IPS-NIHi11 (cell line): Measurements from ENCODE around the gene NCOR2.

Experiments
- DNase-seq: peaks from one replicate; pipeline ENCODE4 v3.0.0; 2012; ENCODE audit warnings: mixed read lengths, low spot score

The NCOR2 gene

DNA sequence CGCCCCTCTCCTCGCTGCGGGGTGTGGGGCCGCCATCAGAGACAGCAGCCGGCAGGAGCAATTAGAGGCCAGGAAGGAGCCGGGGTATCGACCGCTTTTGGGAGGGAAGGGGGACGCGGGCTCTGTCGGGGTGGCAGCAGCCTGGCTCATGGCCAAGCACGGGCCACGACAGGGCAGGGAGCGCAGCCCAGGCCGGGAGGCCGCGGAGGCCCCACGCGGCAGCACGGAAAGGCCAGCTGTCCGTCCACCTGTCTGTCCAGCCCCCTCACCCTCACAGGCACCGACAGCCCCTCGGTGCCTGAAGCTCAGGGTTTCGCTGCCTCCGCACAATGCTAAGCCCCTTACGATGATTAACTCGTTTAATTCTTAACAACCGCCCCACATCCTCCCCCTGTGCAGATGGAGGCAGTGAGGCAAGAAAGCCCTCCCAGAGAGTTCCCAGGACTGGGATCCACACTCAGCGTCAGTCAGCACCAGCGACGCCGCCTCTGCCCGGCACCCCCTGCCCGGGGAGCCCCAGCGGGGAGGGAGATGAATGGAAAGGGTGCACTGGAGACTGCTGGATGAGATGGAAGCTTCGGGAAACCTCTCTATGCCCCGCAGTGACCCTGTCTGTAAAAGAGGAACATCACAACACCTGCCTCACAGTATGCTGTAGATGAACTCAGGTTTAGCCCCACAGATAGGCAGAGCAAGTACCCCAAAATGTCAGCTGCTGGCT is 23.7 kb downstream of the NCOR2 start:
- DNase-seq = no peak

DNA sequence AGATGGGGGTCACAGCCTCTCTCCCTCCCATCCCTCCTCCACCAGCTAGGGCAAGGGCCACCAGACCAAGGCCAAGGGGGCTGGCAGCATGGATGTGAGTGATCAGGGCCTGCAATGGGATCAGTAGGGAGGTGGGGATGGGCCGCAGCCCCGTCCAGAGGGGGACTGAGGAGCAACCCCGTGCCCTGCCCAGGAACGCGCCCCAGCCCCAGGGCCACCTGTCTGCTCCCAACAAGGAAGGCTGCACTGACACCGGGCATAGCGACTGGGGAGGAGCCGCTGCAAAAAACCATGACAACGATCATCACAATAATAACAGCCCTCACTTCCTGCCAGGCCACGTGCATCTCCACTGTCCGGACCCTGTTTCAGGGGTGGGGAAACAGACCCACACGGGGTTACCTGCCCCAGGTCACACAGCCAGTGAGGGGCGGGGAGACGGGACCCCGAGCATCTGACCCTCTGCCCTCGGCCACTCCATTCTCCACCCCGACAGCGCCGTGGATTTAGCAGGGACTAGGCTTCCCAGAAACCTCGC is 24.3 kb downstream of the NCOR2 start:
- no peak for DNase-seq

DNA sequence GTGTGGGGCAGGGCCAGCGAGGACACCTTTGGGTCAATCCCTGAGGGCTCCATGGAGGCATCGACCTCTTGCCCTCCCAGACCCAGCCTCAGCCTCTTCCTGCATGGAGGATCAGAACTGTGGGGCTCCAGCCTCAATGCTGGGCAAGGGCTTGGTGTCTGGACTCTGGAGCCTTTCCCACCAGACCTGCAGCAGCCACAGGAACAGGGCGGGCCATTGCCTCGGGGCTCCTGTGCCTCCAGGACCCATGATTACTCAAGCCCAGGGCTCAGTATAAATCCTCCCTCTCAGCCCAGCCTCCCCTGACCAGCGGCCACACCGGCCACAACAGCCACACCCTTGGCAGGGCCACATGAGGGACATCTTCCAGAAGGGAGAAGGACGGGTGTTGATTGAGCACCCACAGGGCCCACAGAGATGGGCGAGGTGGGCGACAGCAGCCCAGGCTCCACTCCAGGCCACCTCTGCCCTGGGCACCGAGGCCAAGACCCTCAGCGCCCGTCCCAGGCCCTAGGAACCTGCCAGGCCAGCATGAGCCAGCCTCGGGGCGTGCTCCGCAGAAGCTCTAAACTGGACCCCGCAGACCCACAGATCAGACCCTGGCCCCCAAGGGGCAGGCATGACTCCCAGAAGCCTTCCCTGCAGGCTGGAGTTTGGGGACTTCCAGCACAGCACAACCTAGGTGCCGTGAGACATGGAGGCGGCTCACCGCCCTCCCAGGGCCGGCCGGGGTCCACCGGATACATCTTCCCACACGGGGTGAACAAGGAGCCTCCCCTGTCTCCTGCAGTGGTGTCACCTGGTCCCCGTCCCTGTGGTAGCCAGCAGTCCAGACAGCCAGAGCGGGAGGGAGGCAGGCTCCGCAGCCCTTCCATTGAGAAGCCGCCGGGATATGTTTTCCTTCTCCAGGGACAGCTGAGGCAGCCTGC is 25.1 kb downstream of the NCOR2 start:
- no peak for DNase-seq

DNA sequence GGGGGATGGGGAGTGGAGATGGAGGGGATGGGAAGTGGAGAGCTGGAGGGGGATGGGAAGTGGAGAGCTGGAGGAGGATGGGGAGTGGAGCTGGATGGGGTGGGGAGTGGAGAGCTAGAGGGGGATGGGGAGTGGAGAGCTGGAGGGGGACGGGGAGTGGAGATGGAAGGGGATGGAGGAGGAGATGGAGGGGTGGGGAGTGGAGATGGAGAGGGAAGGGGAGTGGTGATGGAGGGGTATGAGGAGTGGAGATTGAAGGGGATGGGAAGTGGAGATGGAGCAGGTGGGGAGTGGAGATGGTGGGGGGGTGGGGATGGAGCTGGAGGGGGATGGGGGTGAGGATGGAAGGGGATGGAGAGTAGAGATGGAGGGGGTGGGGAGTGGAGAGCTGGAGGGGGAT is 26.1 kb downstream of the NCOR2 start:
- DNase-seq = no peak

DNA sequence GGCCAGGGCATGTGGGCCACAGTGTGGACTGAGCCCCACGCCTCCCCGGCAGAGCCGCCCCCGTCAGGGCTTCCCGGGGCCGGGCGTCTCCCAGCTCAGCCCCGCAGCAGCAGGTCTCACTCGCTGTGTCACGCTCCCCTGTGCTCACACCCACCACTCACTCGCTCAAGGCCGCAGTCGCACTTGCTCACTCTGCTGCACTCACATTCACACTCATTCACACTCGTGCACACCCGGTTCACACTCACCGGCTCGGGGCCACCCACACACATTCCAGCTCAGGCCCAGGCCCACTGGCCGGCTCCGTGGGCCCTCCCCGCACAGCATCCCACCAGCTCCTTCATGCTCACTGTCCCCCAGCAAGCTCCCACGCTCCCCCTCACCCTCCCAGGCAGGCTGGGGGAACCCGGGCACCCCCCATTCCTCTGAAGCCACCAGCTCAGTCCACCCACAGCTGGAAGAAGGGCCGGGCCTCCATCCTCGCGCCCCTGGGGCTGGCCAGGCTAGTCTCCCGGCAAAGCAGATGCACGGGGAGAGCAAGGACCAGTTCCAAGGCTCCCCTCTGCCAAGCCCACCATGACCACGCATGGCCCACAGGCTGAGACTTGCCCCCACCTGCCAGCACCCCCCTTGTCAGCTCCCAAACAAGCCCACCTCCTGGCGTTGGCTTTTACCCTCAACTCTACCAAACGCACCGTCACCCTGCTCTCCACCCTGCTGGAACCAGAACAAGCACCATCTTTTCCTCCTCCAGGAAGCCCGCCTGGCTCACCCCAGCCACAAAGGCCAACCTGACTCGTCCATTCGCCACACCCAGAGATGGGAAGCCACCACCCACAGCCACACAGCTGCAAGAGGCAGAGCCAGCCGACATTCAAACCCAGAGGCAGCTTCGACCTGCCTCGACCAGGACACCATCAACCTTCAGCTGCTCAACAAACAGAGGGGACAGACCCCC is 28.0 kb downstream of the NCOR2 start:
- DNase-seq = no peak

DNA sequence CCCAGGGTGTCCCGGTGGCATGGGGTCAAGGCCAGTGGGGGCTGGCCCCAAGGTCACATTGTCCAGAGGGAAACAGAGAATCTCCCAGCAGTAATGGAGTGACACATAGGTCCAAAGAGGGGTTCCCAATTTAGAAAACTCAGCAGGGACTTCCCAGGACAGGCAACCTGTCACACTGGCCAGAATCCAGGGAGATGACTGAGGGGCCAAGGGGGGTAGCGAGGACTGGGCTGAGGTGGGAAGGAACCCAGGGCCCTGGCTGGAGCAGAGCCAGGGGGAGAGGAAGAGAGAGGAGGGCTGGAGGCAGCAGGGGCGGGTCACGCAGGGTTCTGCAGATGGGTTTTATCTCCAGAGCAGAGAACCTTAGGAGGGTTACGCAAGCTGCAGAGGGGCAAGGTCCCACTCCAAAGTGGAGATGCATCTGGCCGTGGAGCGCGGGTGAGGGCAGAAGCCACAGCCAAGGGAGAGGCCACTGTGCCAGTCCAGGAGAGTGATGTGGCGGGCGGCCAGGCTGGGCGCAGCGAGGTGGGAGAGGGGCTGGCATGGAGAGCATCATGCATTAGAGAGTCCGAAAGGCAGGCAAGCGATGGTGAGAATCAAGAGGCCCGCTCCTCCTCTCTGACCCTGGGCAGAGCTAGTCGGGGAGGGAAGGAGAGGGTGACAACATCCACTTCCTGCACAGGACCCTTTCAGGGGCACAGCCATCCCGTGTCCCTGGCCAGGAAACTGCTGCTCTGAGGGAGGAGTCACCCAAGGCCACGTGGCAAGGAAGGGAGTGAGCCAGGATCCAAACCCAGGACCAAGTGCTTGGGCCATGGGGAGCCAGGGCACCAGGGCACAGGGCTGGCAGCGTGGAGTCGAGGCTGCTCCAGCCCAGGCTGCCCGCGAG is 29.0 kb downstream of the NCOR2 start:
- DNase-seq = no peak

DNA sequence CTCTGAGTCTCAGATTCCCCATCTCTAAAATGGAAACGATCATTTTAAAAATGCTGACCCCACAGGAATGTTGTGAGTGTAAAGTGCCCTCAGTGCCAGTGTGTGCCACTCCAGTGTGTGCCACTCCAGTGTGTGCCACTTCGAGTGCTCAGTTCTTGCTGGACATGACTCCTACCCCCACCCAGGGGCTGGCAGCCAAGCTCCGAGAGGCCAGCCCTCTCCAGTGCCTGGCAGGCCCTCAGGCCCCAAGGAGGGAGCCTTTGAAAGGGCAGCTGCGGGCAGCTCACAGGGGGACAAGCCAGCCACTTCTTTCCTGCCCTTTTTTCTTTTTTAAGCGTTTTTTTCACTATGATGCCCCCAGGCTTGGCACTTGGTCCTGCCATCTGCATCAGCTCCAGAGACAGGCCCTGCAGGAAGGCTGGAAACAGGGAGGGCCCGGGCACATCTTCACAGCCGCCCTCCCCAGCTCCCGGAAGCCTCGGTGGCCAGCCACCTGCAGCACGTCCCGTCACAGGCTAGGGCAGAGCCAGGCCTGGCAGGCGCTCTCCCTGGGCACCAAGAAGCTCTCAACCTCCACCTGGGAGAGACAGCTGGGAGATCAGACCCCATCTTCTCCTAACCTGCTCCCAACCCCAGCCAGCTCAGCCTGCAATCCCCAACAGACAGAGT is 29.8 kb downstream of the NCOR2 start:
- no peak for DNase-seq

DNA sequence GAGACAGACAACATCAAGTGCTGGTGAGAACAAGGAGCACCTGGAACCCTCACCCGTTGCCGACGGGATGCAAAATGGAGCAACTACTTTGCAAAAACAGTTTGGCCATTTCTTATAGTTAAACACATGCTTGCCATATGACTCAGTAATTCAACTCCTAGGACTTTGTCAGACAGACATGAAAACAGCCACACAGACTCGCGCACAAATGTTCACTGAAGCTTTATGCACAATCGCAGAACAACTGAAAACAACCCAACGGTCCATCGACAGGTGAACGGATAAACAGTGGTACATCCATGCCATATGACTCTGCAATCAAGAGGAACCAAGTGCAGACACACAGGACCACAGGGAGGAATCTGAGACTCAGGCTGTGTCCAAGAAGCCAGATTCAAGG is 30.8 kb downstream of the NCOR2 start:
- no peak for DNase-seq

DNA sequence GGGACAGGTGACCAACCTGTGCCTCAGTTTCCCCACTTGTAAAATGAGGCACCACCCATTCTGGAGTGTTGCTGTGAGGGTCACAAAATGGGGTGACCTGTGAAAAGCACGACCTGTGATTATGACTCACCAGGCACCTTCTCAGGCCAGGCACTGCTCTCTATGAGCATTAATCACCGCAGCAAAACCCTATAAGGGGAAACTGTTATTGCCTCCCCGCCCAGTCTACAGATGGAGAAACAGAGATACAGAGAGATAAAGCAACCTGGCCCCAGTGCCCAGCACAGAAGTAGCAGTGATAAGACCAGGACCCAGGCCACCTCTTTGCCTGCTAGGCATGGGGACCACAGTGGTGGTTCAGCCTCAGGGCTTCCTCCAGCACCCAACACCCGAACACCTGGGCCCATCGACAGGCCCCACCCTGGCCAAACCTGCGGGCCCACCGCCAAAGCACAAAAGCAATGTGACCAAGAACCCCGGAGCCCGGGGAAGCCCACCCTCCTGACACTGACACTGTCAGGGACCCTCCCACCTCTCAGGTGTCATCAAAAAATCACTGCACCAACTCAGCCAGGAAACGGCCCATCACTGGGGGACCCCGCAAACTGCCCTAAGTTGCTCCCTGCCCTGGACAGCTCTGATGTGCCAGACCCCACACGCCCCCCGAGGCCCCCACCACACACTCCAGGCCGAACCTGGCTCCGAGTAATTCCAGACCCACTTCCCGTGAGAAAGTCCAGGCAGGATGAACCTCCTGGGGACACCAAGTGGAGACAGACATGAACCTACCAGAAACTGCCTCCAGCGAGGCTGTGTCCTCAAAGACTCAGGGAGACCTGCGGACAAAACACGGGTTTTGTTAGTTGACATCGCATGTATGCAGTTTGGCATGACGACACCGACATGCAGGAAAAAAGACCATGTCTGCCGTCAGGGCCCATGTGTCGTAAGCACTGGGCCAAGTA is 32.4 kb downstream of the NCOR2 start:
- no peak for DNase-seq

DNA sequence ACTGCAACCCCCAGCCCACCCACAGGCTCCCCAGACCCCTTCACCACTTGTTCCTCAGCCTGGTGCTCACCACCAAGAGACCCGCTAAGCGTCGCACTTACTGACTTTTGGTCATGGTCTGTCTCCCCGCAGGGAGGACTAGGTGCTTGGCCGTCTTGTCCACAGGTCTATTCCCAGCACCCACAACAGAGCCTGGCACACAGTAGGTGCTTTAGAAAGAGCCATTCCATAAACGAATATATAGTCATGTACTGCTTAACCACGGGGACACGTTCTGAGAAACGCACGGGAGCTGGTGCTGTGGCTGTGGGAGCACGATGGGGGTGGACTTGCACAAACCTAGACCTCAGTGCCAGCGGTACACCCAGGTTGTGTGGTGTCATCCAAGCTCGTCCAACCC is 34.0 kb downstream of the NCOR2 start:
- no peak for DNase-seq

DNA sequence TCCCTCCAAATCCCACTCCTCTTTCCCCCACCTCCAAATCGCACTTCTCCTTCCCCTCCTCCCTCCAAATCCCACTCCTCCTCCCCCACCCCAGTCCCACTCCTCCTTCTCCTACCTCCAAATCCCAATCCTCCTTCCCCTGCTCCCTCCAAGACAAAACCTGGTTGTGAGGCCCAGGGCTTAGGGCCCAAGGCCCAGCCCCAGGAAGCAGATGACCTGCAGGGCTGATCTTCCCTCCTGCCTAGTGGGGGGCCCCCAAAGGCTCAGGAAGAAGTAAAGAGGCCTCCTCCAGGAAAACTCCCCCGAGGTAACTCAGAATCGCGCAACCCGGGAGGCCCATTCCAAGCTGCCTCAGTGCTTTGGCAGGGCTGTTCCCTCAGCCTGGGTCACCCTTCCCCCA is 34.4 kb downstream of the NCOR2 start:
- DNase-seq = no peak

DNA sequence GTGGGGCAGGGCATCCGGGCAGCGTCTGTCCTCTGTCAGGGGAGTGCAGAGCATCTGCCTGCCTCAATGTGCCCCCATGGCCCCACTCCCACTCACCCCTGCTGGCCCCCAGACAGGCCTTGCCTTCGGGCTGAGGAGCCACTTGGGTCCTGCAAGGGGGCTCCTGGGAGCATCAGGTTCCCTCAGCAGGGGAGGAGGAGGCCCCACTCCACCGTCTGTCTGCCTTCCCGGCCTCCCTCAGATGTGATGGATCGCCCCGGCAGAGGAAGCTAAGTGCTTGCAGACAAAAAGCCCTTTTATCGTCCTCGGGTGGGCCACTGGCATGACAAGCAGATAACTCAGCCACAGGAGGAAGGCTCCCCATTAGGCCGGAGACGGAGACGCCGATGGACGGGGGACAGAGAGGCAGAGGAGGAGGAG is 35.1 kb downstream of the NCOR2 start:
- DNase-seq = no peak

DNA sequence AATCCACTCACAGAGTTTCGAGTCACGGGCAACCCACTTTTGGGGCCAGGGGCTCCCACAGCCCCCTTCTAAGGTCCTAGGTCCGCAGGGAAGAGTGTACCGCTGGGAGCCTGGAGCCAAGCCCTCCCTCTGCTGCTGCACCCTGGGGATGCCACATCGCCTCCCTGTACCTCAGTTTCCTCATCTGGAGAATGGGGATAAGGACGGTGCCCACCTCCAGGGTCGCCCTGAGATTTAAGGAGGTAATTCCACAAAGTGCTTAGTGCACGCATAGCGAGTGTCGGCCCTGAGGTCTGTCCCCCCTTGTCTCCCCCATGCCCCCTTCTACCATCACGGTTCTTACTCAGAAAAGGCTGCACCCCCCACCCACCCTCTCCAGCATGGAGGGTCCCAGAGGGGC is 35.5 kb downstream of the NCOR2 start:
- no peak for DNase-seq

DNA sequence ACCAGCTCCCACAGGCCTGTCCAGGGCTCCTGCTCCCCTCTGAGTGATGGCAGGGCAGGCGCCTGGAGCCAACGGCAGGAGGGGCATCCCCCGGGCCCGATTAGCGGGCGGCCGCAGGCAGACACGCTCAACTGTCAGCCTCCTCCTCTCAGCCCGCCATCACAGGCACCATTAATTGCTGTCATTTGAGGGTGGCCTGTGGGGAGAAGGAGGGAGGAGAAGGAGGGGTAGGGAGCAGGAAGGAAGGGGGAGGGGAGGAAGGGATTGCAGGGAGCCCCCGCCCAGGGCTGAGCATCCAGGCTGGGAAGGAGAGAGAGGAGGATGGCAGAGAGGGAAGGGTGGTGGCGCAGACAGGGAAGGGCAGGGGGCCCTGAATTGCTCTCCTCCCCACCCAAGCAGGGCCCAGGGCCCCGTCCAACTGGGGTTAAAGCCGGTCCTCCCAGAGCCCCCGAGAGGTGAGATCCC is 36.1 kb downstream of the NCOR2 start:
- no peak for DNase-seq

DNA sequence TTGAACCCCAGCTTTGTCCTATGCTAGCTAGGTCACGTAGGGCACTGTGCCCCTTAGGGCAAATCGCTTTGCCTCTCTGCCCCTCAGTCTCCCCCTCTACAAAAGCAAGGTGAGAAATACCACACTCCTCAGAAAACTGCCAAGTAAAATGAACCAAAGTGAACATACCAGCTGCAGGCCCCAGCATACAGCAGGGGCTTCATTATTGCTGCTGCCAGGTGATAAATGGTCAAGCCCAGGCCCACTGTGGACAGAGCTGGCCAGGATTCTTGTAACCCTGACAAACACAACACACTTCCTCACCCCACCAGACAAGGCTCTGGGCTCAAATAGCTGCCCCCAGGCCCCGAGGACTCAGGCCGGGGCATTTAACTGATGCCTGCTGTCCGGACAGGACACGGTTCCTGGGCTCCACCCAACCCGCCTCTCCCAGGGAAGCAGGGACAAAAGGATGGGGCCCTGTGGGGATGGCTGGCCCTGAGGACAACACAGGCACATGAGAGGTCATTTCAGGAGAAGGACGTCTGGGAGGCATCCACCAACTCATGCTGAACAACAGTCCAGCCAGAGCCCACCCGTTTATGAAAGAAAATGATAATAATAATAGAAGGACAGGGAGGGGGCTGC is 36.7 kb downstream of the NCOR2 start:
- DNase-seq = no peak

DNA sequence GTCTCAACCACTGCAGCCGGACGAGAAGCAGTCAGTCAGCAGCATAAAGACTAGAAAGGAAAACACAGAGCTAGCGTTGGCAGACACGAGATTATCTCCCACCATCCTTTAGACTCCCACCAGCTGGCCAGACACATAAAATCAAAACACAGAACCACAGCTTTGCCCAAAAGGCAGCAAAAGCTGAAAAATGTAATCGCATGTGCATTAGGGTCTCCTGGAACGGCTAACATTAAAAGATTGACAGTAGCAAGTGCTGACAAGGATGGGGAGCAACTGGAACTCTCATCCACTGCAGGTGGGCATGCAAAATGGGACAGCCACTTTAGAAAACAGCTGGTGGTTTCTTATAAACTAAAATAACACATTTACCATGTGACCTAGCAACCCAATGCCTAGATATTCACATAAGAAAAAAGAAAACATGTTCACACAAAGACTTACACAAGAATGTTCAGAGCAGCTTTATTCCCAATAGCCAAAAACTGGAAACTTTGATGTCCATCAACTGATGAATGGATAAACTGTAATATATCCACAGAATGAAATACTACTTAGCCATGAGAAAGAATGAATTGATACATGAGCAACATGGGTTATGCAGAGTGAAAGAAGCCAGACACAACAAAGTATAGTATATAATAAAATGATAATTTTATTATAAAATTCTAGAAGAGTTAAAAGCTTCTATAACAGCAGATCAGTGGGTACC is 37.7 kb downstream of the NCOR2 start:
- DNase-seq = no peak

DNA sequence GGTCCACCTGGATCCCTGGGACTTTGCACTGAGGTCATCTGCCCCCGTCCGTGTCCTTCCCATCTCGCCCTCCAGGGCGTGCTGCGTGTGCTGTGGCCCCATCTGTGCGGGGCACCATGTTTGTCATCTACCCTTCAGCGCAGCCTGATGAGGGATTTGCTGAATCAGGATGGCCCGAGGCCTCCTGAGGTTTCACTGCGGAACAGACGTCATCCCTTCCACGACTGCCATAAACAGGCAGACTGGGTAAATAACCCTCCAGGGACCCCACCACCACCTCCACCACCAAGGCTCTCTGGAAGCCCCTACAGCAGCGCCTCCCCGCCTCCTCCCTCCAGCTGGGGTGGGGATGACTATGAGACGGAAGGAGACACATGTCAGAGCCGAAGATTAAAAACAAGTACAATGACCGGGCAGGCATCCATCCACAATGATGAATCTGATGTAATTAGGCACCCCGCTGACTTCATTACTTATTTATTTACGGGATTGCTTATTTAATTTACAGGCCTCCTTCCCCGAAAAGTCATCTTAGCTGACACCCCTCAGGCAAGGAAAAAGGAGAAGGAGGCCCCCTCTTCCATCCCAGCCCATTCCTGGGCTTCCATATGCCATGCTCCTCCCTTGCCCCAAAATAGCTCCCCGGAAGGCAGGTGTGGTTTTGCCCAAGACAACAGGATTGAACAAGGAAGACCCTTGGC is 39.4 kb downstream of the NCOR2 start:
- DNase-seq = no peak
